ENCODE measurements around the gene B3GALT6. TPM values are rescaled to one million over a fixed set of nuclear protein-coding genes. Genes with fewer than 3 reads are reported as not detected.
A peak's percentile ranks its signal among the peaks of the same experiment; 100 is the strongest.
"Not testable (repeated sequence)": the region's sequence is repeated elsewhere in the genome, so short reads cannot be mapped to it uniquely, and the experiment has no call there.

The B3GALT6 gene
- total RNA-seq, 1 donor from 2014 or later: 31.9 TPM

- DNase-seq (ENCODE audit: low spot score, unreplicated experiment): no peak
- H3K4me3 Mint-ChIP-seq (ENCODE audit: low read depth): no peak overlapping the region
- H3K36me3 Mint-ChIP-seq (ENCODE audit: insufficient read depth): no peaks in the 10 kb centered on the region
- TF ChIP-seq CTCF (IDR thresholded peaks at IDR 0.05; ENCODE audit: unreplicated experiment): no peak
- H3K27ac Mint-ChIP-seq: no peak overlapping the region
- peaks cover 3% of the 10 kb centered on the region for H3K27me3 Mint-ChIP-seq
- H3K9me3 Mint-ChIP-seq (ENCODE audit: low read depth): no peaks in the 10 kb centered on the region
- no peaks in the 10 kb centered on the region for H3K4me1 Mint-ChIP-seq (ENCODE audit: low read depth)
Measured at GRCh38 chr1:1245178-1245816, 13.3 kb downstream of the B3GALT6 start.

GRCh38 chr1:1245817-1246576 lies 14.0 kb downstream of the B3GALT6 start:
- no peak overlapping the region for H3K4me3 Mint-ChIP-seq (ENCODE audit: low read depth)
- H3K9me3 Mint-ChIP-seq (ENCODE audit: low read depth): no peaks in the 10 kb centered on the region
- H3K27me3 Mint-ChIP-seq: peaks cover 3% of the 10 kb centered on the region
- no peaks in the 10 kb centered on the region for H3K36me3 Mint-ChIP-seq (ENCODE audit: insufficient read depth)
- no peaks in the 10 kb centered on the region for H3K4me1 Mint-ChIP-seq (ENCODE audit: low read depth)
- DNase-seq (ENCODE audit: low spot score, unreplicated experiment): no peak
- H3K27ac Mint-ChIP-seq: no peak overlapping the region
- no peak for TF ChIP-seq CTCF (IDR thresholded peaks at IDR 0.05; ENCODE audit: unreplicated experiment)

- Mint-ChIP-seq H3K27me3 (peaks cover 3% of the 10 kb centered on the region), H3K27ac (no peak within 1 kb of the TSS), H3K36me3 (ENCODE audit: insufficient read depth) (no peaks in the 10 kb centered on the region), H3K9me3 (ENCODE audit: low read depth) (no peaks in the 10 kb centered on the region), H3K4me3 (ENCODE audit: low read depth) (no peak within 1 kb of the TSS), H3K4me1 (ENCODE audit: low read depth) (no peaks in the 10 kb centered on the region)
- TF ChIP-seq CTCF (IDR thresholded peaks at IDR 0.05; ENCODE audit: unreplicated experiment): no peak
- DNase-seq (ENCODE audit: low spot score, unreplicated experiment): no peak
Measured at GRCh38 chr1:1246577-1247340, 14.7 kb downstream of the B3GALT6 start, which contains the start of gene C1QTNF12. Gene C1QTNF12 (minus strand): TSS chr1:1246722. CDS start chr1:1246690, 32 bp downstream.

GRCh38 chr1:1247341-1247913 lies 15.4 kb downstream of the B3GALT6 start:
- no peak for TF ChIP-seq CTCF (IDR thresholded peaks at IDR 0.05; ENCODE audit: unreplicated experiment)
- DNase-seq (ENCODE audit: low spot score, unreplicated experiment): no peak
- Mint-ChIP-seq H3K36me3 (ENCODE audit: insufficient read depth) (no peaks in the 10 kb centered on the region), H3K4me3 (ENCODE audit: low read depth) (no peak overlapping the region), H3K27me3 (peaks cover 3% of the 10 kb centered on the region), H3K9me3 (ENCODE audit: low read depth) (no peaks in the 10 kb centered on the region), H3K27ac (no peak overlapping the region), H3K4me1 (ENCODE audit: low read depth) (no peaks in the 10 kb centered on the region)

- not testable (repeated sequence) for H3K4me3 Mint-ChIP-seq (ENCODE audit: low read depth); H3K36me3 Mint-ChIP-seq (ENCODE audit: insufficient read depth); H3K9me3 Mint-ChIP-seq (ENCODE audit: low read depth); H3K27me3 Mint-ChIP-seq; DNase-seq (ENCODE audit: low spot score, unreplicated experiment); H3K4me1 Mint-ChIP-seq (ENCODE audit: low read depth)
- peak overlapping the region; percentile 37 for H3K27ac Mint-ChIP-seq
Measured at GRCh38 chr1:1248009-1248913, 16.2 kb downstream of the B3GALT6 start.
